Brain pericyte (primary cell): ENCODE data around the gene SLC17A4.
"Not testable (repeated sequence)": the region's sequence is repeated elsewhere in the genome, so short reads cannot be mapped to it uniquely, and the experiment has no call there.

Source experiments
- DNase-seq: peaks from one replicate; pipeline ENCODE4 v3.0.0-alpha.2; 2012; ENCODE audit warnings: low read depth, low spot score

SLC17A4 gene

GRCh38 chr6:25748601-25749517 lies 5.7 kb upstream of the SLC17A4 start:
- DNase-seq: not testable (repeated sequence)

DNA sequence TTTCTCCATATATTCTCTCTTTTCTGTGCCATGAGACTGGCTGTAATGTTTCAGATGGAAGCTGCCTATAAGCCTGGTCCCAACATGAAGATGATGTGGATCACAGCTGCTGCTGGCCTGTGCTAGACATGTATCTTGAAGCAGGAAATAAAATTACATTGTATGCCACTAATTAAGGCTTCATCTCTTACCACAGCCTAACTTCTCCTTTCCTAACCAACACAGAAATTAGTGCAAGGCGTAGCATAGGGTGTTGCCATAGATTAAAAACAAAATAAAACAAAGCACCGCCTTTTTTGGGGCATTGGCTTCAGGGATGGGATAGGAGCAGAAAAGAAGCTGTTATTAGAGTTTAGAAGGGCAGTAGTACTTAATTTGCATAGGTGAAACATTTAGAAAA lies 4.7 kb upstream of the SLC17A4 start:
- no peak for DNase-seq

GRCh38 chr6:25750906-25751305 lies 3.6 kb upstream of the SLC17A4 start:
- DNase-seq: no peak

- no peak for DNase-seq
Measured at GRCh38 chr6:25753079-25753478, 1.5 kb upstream of the SLC17A4 start.

- no peak for DNase-seq
Measured at GRCh38 chr6:25755483-25755882, 941 bp downstream of the SLC17A4 start.

DNA sequence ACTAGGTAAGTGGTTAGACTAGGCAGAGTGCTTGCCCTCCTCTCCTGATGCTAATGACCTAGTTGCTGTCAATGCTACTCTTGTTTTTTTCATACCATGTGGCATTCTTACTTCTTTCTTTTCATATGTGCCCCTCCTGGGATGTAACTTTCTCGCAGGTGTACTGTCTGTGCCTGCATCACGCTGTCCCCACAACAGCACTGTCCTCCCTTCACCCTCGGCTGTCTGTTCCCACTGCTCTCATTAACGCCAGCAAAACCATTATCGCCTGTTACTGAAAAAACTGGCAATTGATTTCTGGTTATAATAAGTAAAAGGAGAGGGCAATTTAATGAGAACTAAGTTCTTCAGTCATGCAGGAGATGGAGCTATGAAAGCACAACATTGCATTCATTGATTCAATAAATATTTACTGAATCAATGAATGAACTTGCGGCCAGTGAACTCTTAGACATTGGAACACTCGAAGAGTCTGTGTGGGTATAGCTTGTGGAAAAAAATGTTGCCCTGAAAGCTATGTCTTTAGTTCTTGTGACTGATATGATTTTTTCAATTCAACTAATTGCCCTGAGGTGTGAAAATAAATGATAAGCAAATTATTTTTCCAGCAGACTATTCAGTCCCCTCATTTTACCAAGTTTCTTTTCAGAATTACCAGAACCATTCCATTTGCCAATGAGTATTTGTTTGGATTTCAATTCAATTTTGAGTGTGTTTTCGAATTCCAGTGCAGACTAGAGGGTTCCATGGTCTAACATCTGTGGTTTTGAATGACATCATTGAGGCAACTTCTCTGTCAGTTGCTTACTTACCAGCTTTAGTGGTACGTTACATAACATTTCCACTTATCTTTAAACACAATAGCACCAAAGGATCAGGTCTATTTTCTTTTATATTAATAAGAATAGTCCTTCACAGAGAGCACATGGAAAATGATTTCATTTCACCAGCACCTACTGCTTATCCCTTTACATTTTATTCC lies 2.1 kb downstream of the SLC17A4 start:
- no peak for DNase-seq

DNA sequence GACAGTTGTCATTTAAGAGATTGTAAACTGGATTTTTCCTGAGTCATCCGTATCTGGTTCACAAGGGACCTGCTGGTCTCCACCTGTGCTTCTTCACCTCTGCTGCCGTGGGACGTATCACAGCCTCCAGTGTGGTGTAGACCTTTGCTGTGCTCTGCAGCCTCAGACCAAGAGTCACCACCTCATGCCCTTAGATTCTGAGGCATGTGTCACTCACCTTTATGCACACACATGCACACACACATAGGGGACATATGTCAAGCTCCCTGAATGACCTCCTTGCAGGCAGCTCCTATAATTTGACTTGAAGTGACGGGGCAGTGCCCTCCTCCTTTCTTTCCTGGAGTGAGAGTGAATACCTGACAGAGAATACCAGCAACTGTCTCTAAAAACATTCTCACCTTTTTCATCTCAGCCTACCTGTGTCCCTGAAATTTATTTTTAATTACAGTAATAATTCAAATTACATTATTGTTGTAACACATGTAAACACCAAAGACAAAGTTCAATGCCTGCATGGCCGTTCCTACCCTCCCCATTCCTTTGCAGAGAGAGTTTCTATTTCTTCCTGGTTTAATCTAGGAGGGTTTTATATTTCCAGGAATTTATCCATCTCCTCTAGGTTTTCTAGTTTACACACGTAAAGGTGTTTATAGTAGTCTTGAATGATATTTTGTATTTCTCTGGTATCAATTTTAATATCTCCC lies 3.5 kb downstream of the SLC17A4 start:
- DNase-seq: no peak

- no peak for DNase-seq
Measured at GRCh38 chr6:25764611-25765010, 10.1 kb downstream of the SLC17A4 start.

DNA sequence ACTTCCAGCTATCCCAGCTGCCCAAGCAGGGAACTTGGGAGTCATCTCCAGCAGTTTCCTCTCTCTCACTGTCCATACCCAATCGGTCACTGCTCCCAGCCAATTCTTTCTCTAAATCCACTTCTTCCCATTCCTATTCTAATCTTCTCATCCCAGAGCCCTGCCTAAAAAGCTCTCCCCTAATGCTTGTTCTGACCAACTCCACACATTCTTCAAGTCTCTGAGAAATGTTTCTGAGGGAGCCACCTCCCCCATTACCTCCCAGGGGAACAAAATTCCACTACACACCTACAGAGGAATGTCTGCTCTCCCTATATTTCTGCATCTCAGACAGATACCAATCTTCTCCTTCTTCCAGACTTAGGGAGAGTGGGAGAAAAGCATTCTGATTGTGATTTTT lies 14.0 kb downstream of the SLC17A4 start:
- no peak for DNase-seq

DNA sequence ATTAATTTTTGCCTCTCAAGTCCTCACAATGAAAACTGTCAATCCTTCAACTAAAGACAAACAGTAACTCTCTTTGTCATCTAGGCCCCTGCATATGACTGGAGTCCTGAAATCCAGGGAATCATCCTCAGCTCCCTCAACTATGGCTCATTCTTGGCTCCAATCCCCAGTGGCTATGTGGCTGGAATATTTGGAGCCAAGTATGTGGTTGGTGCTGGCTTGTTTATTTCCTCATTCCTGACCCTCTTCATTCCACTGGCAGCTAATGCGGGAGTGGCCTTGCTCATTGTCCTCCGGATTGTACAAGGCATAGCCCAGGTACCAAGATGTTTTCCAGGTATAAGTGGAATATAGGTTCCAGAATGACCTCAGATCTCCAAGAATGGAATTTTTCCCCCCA lies 15.4 kb downstream of the SLC17A4 start:
- no peak for DNase-seq

- DNase-seq: no peak
Measured at GRCh38 chr6:25774120-25774715, 19.7 kb downstream of the SLC17A4 start.

DNA sequence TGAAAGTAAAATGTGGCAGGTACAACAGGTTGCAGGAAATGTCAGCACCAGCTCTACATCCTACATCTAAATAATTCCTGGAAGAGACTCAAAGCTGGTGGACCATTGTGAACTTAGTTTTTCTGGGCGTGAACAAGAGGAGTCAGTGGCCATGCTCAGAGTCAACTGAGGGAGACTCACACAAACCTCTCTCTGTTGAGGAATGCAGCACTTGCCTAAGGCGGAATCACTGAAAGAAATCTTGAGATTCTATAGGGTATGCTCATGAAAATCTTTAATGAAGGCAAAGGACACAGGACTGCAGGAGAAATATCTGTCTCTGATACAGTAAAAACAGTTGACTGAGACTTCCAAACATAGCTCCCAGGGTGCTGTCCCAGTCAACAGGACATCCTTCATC lies 22.5 kb downstream of the SLC17A4 start:
- DNase-seq: no peak

DNA sequence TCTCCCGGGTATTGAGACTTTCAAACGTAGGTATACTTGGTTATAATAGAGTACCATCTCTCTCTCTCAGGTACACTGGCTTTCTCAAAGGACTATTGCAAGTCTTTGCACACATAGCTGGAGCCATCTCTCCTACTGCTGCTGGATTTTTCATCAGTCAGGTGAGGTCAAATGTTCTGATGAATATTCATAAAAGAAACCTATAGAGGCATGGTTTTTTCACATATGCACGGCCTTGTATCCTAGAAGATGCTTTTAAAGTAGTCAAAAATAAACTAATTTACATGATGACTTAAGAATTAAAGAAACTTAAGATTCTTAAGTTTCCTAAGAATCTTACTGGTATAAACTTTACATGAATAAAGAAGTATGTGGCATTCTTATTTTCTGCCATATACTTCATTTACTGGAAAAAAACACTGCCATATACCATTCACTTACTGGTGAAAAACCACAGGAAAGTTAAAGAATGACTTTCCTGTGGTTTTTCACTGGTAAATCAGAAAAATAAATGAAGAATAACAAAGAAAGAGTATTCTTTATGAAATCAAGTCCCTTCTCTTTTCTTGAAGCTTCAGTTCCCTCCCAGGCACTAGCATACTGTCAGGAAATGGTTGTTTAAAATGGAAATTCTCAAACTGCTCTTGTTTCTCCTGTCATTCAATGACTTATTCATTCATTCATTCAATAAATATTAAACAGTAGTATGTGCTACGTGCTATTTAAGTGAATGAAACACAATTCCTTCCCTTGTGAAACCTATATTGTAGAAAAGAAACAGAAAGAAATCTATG lies 23.5 kb downstream of the SLC17A4 start:
- DNase-seq: no peak

- DNase-seq: no peak
Measured at GRCh38 chr6:25781134-25781533, 26.6 kb downstream of the SLC17A4 start.

DNA sequence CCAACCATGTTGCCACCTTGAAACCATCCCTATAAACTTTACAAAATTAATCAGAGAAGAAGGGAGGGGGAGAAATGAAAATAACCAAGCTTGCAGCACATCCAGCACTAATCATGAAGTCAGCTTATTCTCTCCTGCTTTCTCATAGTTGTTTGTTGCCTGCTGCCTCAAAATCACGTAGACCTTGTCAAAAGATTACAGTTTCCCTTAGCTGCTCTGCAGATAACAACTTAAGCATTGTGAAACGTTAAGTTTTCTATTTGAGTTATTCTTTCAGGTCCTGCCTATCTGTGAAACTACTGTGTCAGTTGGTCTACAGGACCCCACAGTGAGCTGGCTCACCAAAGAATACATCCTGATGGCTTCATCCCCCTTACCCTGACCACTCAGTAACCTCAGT lies 32.9 kb downstream of the SLC17A4 start:
- DNase-seq: no peak

DNA sequence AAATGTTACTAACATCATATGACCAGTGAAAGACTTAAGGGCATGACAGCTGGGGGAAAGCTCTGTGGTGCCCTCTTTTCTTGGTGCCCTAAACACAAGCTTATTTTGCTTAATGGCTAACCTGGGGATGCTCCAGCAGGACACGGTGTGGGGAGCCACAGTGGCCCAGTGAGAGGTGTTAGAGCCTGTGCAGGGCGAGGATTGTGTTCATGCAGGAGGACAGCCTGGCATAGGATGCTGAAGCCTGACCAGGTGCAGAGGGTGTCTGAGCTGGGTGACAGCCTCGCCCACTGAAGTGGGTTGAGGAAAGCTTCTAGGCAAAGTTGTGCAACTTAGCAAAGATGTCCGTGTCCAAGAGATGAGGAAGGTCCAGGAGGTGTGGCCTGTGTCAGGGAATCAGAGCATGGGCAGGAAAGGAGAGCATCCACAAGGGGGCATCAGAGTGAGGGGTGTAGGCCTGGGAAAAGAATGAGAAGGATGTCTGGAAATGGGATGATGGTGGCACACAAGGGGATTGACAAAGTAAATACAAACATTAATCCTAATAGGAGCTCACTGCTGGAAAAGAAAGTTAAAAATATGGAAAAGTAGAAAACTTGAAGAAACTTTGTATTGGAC lies 33.9 kb downstream of the SLC17A4 start:
- DNase-seq: no peak

- DNase-seq: no peak
Measured at GRCh38 chr6:25789475-25789874, 34.9 kb downstream of the SLC17A4 start.

DNA sequence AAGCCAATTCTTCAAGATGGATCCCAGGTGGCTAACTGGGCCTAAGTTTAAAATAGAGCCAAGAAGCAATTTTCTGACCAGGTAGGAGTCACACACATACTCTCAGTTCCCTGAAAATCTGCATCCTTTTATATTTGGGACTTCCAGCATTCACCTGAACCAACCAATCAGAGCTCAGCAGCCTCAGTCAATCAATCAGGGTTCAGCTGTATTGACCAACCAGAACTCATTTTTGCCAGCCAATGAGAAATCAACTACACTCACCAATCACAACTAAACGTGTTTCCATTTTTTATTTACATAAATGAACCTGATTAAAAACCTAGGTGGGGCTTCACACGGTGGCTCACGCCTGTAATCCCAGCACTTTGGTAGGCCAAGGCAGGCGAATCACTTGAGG lies 37.5 kb downstream of the SLC17A4 start:
- no peak for DNase-seq

GRCh38 chr6:25793970-25794369 lies 39.4 kb downstream of the SLC17A4 start:
- DNase-seq: no peak

DNA sequence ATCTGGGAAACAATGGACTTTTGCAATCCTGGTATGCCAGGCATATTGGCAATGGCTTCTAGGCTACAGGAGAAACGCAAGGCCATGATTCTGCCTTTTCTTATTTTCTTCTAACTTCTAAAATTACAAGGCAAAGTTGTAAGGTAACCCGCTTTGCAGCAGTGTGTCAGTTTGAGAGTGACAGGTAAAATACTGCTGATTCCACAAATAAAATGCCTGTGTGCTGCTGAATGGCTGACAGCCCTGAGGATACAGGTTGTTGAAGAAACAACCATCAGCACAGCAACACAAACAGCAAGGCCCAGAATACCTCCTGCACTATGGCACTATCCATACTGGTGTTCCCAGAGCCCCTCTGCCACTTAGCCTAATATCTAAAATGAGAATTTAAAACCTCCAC lies 40.2 kb downstream of the SLC17A4 start:
- no peak for DNase-seq
